T-cell (primary cell): ENCODE results near the gene ALG12. TPM values are rescaled to one million over a fixed set of nuclear protein-coding genes. Genes with fewer than 3 reads are reported as not detected.
A peak's percentile ranks its signal among the peaks of the same experiment; 100 is the strongest.

Source experiments
- ATAC-seq, 4 experiments: fragments of 200-7000 bp in 3 of 4; fragments of 150-1000 bp in 1 of 4; cut with Tn5 transposase; replicated peaks in 1 of 4; 1 replicate in 3 of 4; 2 replicates in 1 of 4; pipeline ENCODE4 v1.10.0; 2021; ENCODE audit warnings: moderate library complexity in 3 of 4, mild to moderate bottlenecking in 2 of 4, moderate number of reproducible peaks in 1 of 4
- CTCF ChIA-PET, 2 donors: fragments of 300-600 bp; sonication (Branson Sonifier 250); formaldehyde crosslinking; loops; one replicate each; lab custom pipeline; 2022; ENCODE audit warnings: antibody characterized with exemption in 2 of 2; lab: Charles Lee
- POLR2A ChIA-PET, 2 donors: fragments of 300-600 bp; sonication (Branson Sonifier 250); formaldehyde crosslinking; loops; one replicate each; lab custom pipeline; 2022; ENCODE audit warnings: antibody characterized with exemption in 2 of 2; lab: Charles Lee
- DNase-seq, 35 experiments: peaks; one replicate each; pipeline versions ENCODE4 v3.0.0 to v3.0.0-alpha.2; 2013 to 2023
- H3K27ac ChIP-seq: one replicate; pipeline ENCODE4 v1.5.1; 2013; ENCODE audit warnings: low read length
- H3K27me3 ChIP-seq, 2 experiments: replicated peaks in 1 of 2; 1 replicate in 1 of 2; 2 replicates in 1 of 2; pipeline versions ENCODE4 v1.6.1 to v1.7.0; 2013; ENCODE audit warnings: low read length in 1 of 2, mixed read lengths in 1 of 2; ENCODE audit not compliant: control insufficient read depth in 2 of 2, insufficient read depth in 2 of 2; ENCODE audit errors: extremely low read depth in 1 of 2
- H3K36me3 ChIP-seq, 2 donors: 1 replicate in 1 of 2; 2 replicates in 1 of 2; pipeline versions ENCODE4 v1.6.1 to v1.7.0; 2013; ENCODE audit warnings: low read length in 1 of 2; ENCODE audit not compliant: control insufficient read depth in 2 of 2, insufficient read depth in 1 of 2; ENCODE audit errors: extremely low read depth in 1 of 2
- H3K4me1 ChIP-seq, 2 experiments: 1 replicate in 1 of 2; 2 replicates in 1 of 2; pipeline versions ENCODE4 v1.6.1 to v1.7.0; 2013; ENCODE audit warnings: low read length in 2 of 2, mixed read lengths in 1 of 2; ENCODE audit not compliant: insufficient read depth in 2 of 2, control insufficient read depth in 1 of 2; ENCODE audit errors: extremely low read depth in 1 of 2
- H3K4me3 ChIP-seq, 2 donors: 1 replicate in 1 of 2; 2 replicates in 1 of 2; pipeline versions ENCODE4 v1.5.1 to v1.7.0; 2013; ENCODE audit warnings: mild to moderate bottlenecking in 2 of 2, low read length in 1 of 2, moderate library complexity in 1 of 2; ENCODE audit not compliant: control insufficient read depth in 1 of 2; ENCODE audit errors: extremely low read depth in 1 of 2
- H3K9me3 ChIP-seq: 2 replicates; pipeline ENCODE4 v1.7.0; 2013
- H3K27ac Mint-ChIP-seq, 2 donors: one replicate each; pipeline ENCODE4 v1.8.0; 2020 to 2021; ENCODE audit warnings: mild to moderate bottlenecking in 2 of 2, mixed read lengths in 2 of 2
- H3K27me3 Mint-ChIP-seq, 2 donors: one replicate each; pipeline ENCODE4 v1.8.0; 2021 to 2022; ENCODE audit warnings: mixed read lengths in 2 of 2
- H3K36me3 Mint-ChIP-seq: one replicate; pipeline ENCODE4 v1.8.0; 2021; ENCODE audit warnings: mixed read lengths
- H3K4me1 Mint-ChIP-seq, 3 donors: one replicate each; pipeline ENCODE4 v1.8.0; 2020 to 2022; ENCODE audit warnings: mixed read lengths in 3 of 3, mild to moderate bottlenecking in 1 of 3
- H3K4me3 Mint-ChIP-seq, 3 donors: one replicate each; pipeline ENCODE4 v1.8.0; 2020 to 2022; ENCODE audit warnings: mild to moderate bottlenecking in 3 of 3, mixed read lengths in 3 of 3, moderate library complexity in 3 of 3
- H3K9me3 Mint-ChIP-seq, 3 donors: one replicate each; pipeline ENCODE4 v1.8.0; 2020 to 2022; ENCODE audit warnings: mixed read lengths in 3 of 3
- WGBS: methylation state at CpG from one replicate; pipeline ENCODE4 v1.1.5; 2013; ENCODE audit warnings: missing lambda C conversion rate; ENCODE audit not compliant: insufficient coverage; 5-methylcytosine and 5-hydroxymethylcytosine counted together
- total RNA-seq, 35 experiments: library from RNA in 6 of 35; stranded (reverse) in 6 of 35; fragments of 120-200 nt in 1 of 35; gene quantifications; one replicate each; pipeline versions ENCODE4 v1.2.1 to v1.2.4 and lab custom pipeline; 2013 to 2026

The ALG12 gene
- total RNA-seq, 5 donors from 2014 or later (not counting 1 experiment from before 2014, with no cell fraction given), result 15.7 to 22.1 (median 15.9) TPM

- Histone ChIP-seq H3K4me1 (peaks cover 0 to 12% of the 10 kb centered on the region in 2 experiments), H3K27ac (no peak overlapping the region), H3K36me3 (peaks cover 22 to 60% of the 10 kb centered on the region in 2 donors), H3K4me3 (no peak overlapping the region), H3K27me3 (no peaks in the 10 kb centered on the region), H3K9me3 (no peaks in the 10 kb centered on the region)
- H3K27me3 Mint-ChIP-seq, result no peaks in the 10 kb centered on the region
- whole genome bisulfite sequencing, result 98% methylated on average over 11 of the region's 17 CpGs
- H3K36me3 Mint-ChIP-seq, result peaks cover 35% of the 10 kb centered on the region
- CTCF ChIA-PET, result no interaction called here
- POLR2A ChIA-PET, result no interaction called here
- ATAC-seq (no peak), DNase-seq (no peak)
- H3K4me1 Mint-ChIP-seq, result peaks cover 6 to 25% (median 6%) of the 10 kb centered on the region in 3 donors
- peaks cover 0 to 5% (median 0%) of the 10 kb centered on the region in 3 donors for H3K9me3 Mint-ChIP-seq
- no peak overlapping the region for H3K4me3 Mint-ChIP-seq
- H3K27ac Mint-ChIP-seq, result no peak overlapping the region
These were observed 14.8 kb downstream of the ALG12 start for GRCh38 chr22:49903322-49904039.

GRCh38 chr22:49901457-49901856, 16.8 kb downstream of the ALG12 start:
- DNase-seq (no peak), ATAC-seq (no peak)
- POLR2A ChIA-PET, result no interaction called here
- Histone ChIP-seq H3K36me3 (peaks cover 19 to 44% of the 10 kb centered on the region in 2 donors), H3K27me3 (no peaks in the 10 kb centered on the region), H3K4me3 (no peak overlapping the region), H3K9me3 (no peaks in the 10 kb centered on the region), H3K27ac (no peak overlapping the region), H3K4me1 (peaks cover 0 to 3% of the 10 kb centered on the region in 2 experiments)
- Mint-ChIP-seq H3K27me3 (no peaks in the 10 kb centered on the region), H3K9me3 (peaks cover 0 to 5% (median 0%) of the 10 kb centered on the region in 3 donors), H3K27ac (no peak overlapping the region), H3K36me3 (peaks cover 28% of the 10 kb centered on the region), H3K4me3 (no peak overlapping the region), H3K4me1 (peaks cover 0 to 18% (median 4%) of the 10 kb centered on the region in 3 donors)
- CTCF ChIA-PET, result no interaction called here
- 97% methylated on average over 11 of the region's 11 CpGs for WGBS

GRCh38 chr22:49900441-49901230, 17.6 kb downstream of the ALG12 start:
- H3K9me3 ChIP-seq, result no peaks in the 10 kb centered on the region
- peaks cover 0 to 5% (median 0%) of the 10 kb centered on the region in 3 donors for H3K9me3 Mint-ChIP-seq
- H3K27ac ChIP-seq, result no peak overlapping the region
- H3K36me3 Mint-ChIP-seq, result peaks cover 27% of the 10 kb centered on the region
- peaks cover 0 to 13% (median 4%) of the 10 kb centered on the region in 3 donors for H3K4me1 Mint-ChIP-seq
- peak in 1 of 35 experiments; percentile 12 for DNase-seq
- H3K4me1 ChIP-seq, result no peaks in the 10 kb centered on the region
- no peak overlapping the region for H3K27ac Mint-ChIP-seq
- H3K36me3 ChIP-seq, result peaks cover 16 to 39% of the 10 kb centered on the region in 2 donors
- no peaks in the 10 kb centered on the region for H3K27me3 ChIP-seq
- ChIA-PET CTCF (no interaction called here), POLR2A (no interaction called here)
- H3K27me3 Mint-ChIP-seq, result no peaks in the 10 kb centered on the region
- no peak overlapping the region for H3K4me3 Mint-ChIP-seq
- no peak overlapping the region for H3K4me3 ChIP-seq
- 94% methylated on average over 25 of the region's 30 CpGs for WGBS
- no peak for ATAC-seq

GRCh38 chr22:49899530-49899929, 18.7 kb downstream of the ALG12 start:
- CTCF ChIA-PET, result no interaction called here
- whole genome bisulfite sequencing, result 71% methylated on average over 4 of the region's 6 CpGs
- DNase-seq (no peak), ATAC-seq (no peak)
- Mint-ChIP-seq H3K9me3 (peaks cover 0 to 7% (median 2%) of the 10 kb centered on the region in 3 donors), H3K4me1 (peaks cover 2 to 13% (median 4%) of the 10 kb centered on the region in 3 donors), H3K4me3 (no peak overlapping the region), H3K27ac (no peak overlapping the region), H3K27me3 (no peaks in the 10 kb centered on the region), H3K36me3 (peaks cover 25% of the 10 kb centered on the region)
- H3K27ac ChIP-seq, result no peak overlapping the region
- POLR2A ChIA-PET, result no interaction called here
- H3K9me3 ChIP-seq, result no peaks in the 10 kb centered on the region
- peaks cover 12 to 36% of the 10 kb centered on the region in 2 donors for H3K36me3 ChIP-seq
- no peaks in the 10 kb centered on the region for H3K27me3 ChIP-seq
- H3K4me1 ChIP-seq, result no peaks in the 10 kb centered on the region
- H3K4me3 ChIP-seq, result no peak overlapping the region

- H3K27me3 Mint-ChIP-seq, result no peaks in the 10 kb centered on the region
- H3K9me3 ChIP-seq, result no peaks in the 10 kb centered on the region
- H3K9me3 Mint-ChIP-seq, result peaks cover 0 to 10% (median 8%) of the 10 kb centered on the region in 3 donors
- WGBS, result 96% methylated on average over 6 of the region's 8 CpGs
- H3K36me3 Mint-ChIP-seq, result peaks cover 43% of the 10 kb centered on the region
- CTCF ChIA-PET, result no interaction called here
- POLR2A ChIA-PET, result no interaction called here
- H3K4me3 ChIP-seq, result no peak overlapping the region
- H3K36me3 ChIP-seq, result peaks cover 8 to 22% of the 10 kb centered on the region in 2 donors
- no peaks in the 10 kb centered on the region for H3K4me1 ChIP-seq
- no peak overlapping the region for H3K27ac ChIP-seq
- no peaks in the 10 kb centered on the region for H3K27me3 ChIP-seq
- no peak overlapping the region for H3K4me3 Mint-ChIP-seq
- no peak for ATAC-seq
- no peak overlapping the region for H3K27ac Mint-ChIP-seq
- H3K4me1 Mint-ChIP-seq, result peaks cover 2 to 24% (median 7%) of the 10 kb centered on the region in 3 donors
- DNase-seq, result no peak
These were observed 21.1 kb downstream of the ALG12 start for GRCh38 chr22:49897015-49897684.

- peak in 1 of 35 experiments; percentile 14 for DNase-seq
- ChIA-PET POLR2A (no interaction called here), CTCF (no interaction called here)
- Histone ChIP-seq H3K9me3 (no peaks in the 10 kb centered on the region), H3K27ac (no peak overlapping the region), H3K36me3 (peaks cover 8 to 20% of the 10 kb centered on the region in 2 donors), H3K4me3 (no peak overlapping the region), H3K4me1 (no peaks in the 10 kb centered on the region), H3K27me3 (no peaks in the 10 kb centered on the region)
- H3K27me3 Mint-ChIP-seq, result no peaks in the 10 kb centered on the region
- H3K36me3 Mint-ChIP-seq, result peaks cover 39% of the 10 kb centered on the region
- peaks cover 0 to 11% (median 5%) of the 10 kb centered on the region in 3 donors for H3K9me3 Mint-ChIP-seq
- no peak overlapping the region for H3K4me3 Mint-ChIP-seq
- no peak overlapping the region for H3K27ac Mint-ChIP-seq
- ATAC-seq, result no peak
- WGBS, result 94% methylated on average over 2 of the region's 5 CpGs
- peaks cover 2 to 20% (median 10%) of the 10 kb centered on the region in 3 donors for H3K4me1 Mint-ChIP-seq
These were observed 22.0 kb downstream of the ALG12 start for GRCh38 chr22:49896201-49896600.
